ENCODE data around the gene CDC123. TPM values are rescaled to one million over a fixed set of nuclear protein-coding genes. Genes with fewer than 3 reads are reported as not detected.

CDC123 gene
- total and polyA plus RNA-seq, 2 donors (not counting 3 experiments of a cell fraction or from before 2014, with no cell fraction given), result 65.6 to 106 TPM

- peaks cover 90% of the 10 kb centered on the region for H3K79me2 ChIP-seq (ENCODE audit: control insufficient read depth, insufficient read depth, low read length)
- no peaks in the 10 kb centered on the region for H3K27me3 ChIP-seq (ENCODE audit: control insufficient read depth in 2 of 2, insufficient read depth in 2 of 2, low read length in 2 of 2)
- no peak overlapping the region for H3K4me2 ChIP-seq (ENCODE audit: insufficient read depth, low read length)
- no peak overlapping the region for H2AFZ ChIP-seq (ENCODE audit: low read depth, low read length)
- intact Hi-C loops (cut with micrococcal nuclease) (no loop called here), dilution Hi-C loops (cut with MboI; ENCODE audit: extremely low pct_ligation_motif_present, low sequenced_read_pairs) (no loop called here)
- H3K9me1 ChIP-seq (replicated peaks; ENCODE audit: control insufficient read depth, extremely low read depth, insufficient read depth, low read length), result no peaks in the 10 kb centered on the region
- peaks cover 4% of the 10 kb centered on the region for H3K4me1 ChIP-seq (ENCODE audit: control insufficient read depth, extremely low read depth, insufficient read depth, low read length)
- H4K20me1 ChIP-seq (replicated peaks; ENCODE audit: control insufficient read depth, extremely low read depth, insufficient read depth, low read length), result no peaks in the 10 kb centered on the region
- no TSS peak for BruUV-seq (replicated peaks)
- H3K9ac ChIP-seq (replicated peaks; ENCODE audit: extremely low read depth, insufficient read depth, low read length), result no peak overlapping the region
- H3K27ac ChIP-seq (ENCODE audit: insufficient read depth, low read depth, low read length), result no peak overlapping the region
- POLR2A ChIA-PET, result no interaction called here
- CTCF ChIA-PET, result no interaction called here
- no peaks in the 10 kb centered on the region for H3K9me3 ChIP-seq (replicated peaks; ENCODE audit: control insufficient read depth, insufficient read depth, low read length)
- TF ChIP-seq FOS (IDR thresholded peaks at IDR 0.05; ENCODE audit: borderline replicate concordance, insufficient read depth, low read length) (no peak), POLR2A (IDR thresholded peaks at IDR 0.05; ENCODE audit: low read depth, low read length) (no peak), MYC (IDR thresholded peaks at IDR 0.05; ENCODE audit: low read depth, low read length) (no peak), GATA2 (IDR thresholded peaks at IDR 0.05; ENCODE audit: insufficient read depth, insufficient read length, low read depth, low read length) (no peak), MAX (IDR thresholded peaks at IDR 0.05; ENCODE audit: insufficient read depth, insufficient read length) (no peak), EZH2 (IDR thresholded peaks at IDR 0.05; ENCODE audit: borderline replicate concordance, low read depth, low read length, severe bottlenecking) (no peak), POLR2AphosphoS5 (IDR thresholded peaks at IDR 0.05; ENCODE audit: insufficient read depth, low read depth, low read length) (no peak), CTCF (IDR thresholded peaks at IDR 0.05; ENCODE audit: extremely low read depth in 1 of 2, insufficient read depth in 1 of 2, low read depth in 1 of 2, low read length in 2 of 2) (no peak), JUN (IDR thresholded peaks at IDR 0.05; ENCODE audit: borderline replicate concordance, insufficient read depth, insufficient read length, low read depth) (no peak)
- H3K36me3 ChIP-seq (ENCODE audit: control insufficient read depth in 2 of 2, extremely low read depth in 1 of 2, insufficient read depth in 2 of 2, low read length in 2 of 2), result peaks cover 6 to 14% of the 10 kb centered on the region in 2 experiments
- DNase-seq (ENCODE audit: low read depth, low spot score) (no peak), FAIRE-seq (no peak)
- H3K4me3 ChIP-seq (replicated peaks in 1 of 3; ENCODE audit: insufficient read depth in 1 of 3, low read depth in 1 of 3, low read length in 3 of 3), result no peak overlapping the region
Measured at GRCh38 chr10:12201543-12201942, 5.6 kb downstream of the CDC123 start.

Data from endothelial cell of umbilical vein (primary cell).